ENCODE data around the gene TMEM100.

TMEM100 gene

DNA sequence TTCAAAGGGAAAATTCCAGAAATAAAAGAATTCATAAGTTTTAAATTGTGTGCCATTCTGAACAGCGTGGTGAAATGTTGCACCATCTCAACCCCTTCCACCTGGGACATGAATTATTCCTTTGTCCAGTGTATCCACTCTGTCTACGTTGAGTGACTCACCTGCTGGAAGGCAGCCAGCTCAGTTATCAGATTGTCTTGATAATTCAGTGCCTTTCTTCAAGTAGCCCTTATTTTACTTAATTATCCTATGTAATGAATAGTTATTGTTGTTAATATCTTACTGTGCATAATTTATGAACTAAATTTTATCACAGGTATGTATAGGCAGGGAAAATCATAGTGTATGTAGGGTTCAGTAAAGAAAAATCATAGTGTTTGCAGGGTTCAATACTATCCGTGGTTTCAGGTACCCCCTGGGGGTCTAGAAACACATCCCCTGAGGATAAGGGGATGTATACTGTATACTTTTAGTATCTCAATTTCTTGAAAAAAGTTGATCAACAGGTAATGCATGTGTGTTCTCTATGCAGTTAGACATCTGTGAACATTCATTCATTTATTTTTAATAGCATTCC is 20.5 kb upstream of the TMEM100 start:
- DNase-seq: no peak

DNA sequence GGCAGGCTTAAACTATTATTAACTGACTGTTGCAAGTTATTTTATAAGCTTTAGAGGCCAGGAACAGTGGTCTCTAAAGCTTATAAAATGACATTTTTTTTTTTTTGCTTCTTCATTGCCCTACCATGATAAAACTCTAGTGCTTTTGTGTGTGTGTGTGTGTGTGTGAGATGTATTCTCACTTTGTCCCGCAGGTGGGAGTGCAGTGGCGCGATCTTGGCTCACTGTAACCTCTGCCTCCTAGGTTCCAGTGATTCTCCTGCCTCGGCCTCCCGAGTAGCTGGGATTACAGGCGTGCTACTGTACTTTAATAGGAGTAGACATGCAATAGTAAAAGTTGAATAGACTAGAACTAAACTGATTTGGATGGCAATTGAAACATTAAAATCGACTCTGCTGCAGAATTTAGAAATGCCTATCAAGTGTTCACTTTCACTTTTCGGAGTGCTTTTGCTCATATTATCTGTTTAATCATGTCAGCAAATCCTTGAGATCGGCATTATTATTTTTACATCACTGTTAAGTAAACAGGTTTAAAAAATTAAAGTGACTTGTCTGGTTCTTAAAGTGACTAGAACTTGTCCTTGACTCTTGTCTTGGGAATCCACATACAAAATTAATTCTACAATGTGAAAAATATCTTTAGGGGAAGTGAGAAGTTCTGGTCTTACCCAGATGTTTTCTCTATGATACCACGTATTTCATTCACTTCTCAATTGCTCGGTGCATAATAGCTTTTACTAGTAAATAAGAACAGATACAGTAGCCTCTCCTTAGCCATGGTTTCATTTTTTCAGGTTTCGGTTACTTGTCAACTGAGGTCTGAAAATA is 19.8 kb upstream of the TMEM100 start:
- no peak for DNase-seq

DNA sequence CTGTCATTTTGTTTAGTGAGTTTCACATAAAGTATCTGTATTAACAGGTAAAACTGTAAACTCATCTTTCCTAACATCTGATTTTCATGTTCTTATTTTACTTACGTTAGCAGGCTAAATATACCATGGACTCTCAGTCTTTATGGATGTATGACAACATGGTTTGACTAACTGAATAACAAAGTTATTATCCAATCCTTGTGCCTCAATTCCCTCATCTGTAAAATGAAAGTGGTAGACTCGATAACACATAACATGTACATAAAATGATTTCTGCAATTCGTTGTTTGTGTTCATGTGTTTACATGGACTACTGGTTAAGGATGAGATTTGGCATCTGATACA is 18.7 kb upstream of the TMEM100 start:
- no peak for DNase-seq

DNA sequence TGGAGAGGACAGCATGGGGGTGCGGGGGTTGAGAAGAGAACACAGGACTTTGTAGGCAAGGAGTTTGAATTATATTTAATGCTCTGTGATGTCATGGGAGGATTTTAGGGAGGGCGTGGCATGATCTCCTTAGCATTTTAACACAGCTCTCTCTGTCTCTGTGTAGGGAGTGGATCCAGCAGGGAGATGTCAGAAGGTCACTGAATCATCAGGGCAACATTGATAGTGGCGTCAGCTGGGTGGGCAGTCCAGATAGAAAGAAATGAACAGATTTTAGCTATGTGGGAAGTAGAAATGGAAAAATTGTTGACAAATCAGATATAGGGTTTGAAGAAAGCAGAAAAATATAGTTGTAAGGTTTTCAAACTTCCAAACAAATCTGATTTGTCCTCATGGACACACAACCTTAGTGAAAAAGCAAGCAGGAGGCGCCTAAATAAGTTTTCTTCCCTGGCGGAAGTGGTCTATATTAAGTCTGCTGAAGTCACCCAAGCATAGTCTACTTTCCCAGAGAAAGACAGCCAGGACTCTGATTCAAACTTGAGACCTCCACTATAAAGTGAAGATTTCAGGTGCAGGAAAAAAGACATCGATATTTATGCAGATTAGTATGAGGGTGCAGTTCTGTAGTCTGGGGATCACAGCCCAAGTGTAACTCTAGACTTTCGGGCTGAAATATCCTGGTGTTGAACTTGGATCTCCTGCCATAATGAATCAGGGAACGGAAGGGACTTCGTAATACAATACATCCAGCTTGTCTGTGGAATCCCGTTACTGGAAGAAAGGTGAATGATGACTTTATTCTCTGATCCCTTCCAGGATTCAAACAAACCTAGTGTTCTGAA is 18.1 kb upstream of the TMEM100 start:
- no peak for DNase-seq

DNA sequence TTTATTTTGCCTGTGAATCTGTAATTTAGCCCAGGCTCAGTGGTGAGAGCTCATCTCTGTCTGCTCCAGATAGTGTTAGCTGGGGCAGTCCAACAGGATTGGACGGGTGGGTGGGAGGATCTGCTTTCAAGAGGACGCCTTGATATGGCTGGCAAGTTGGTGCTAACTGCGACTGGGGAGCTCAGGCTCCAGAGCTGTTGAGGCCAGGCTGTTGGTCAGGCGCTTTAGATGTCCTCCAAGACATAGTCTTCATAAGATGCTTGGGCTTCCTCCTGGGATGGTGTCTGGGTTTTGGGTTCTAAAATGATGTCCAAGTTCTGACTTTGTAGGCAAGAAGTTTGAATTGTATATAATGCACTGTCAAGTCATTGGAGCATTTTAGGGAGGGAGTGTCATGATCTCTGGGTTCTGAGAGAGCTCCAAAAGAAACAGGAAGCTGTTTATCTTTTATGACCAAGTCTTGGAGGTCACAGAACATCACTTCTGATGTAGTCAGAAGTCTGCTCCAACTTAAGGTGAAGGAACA is 15.4 kb upstream of the TMEM100 start:
- DNase-seq: no peak

DNA sequence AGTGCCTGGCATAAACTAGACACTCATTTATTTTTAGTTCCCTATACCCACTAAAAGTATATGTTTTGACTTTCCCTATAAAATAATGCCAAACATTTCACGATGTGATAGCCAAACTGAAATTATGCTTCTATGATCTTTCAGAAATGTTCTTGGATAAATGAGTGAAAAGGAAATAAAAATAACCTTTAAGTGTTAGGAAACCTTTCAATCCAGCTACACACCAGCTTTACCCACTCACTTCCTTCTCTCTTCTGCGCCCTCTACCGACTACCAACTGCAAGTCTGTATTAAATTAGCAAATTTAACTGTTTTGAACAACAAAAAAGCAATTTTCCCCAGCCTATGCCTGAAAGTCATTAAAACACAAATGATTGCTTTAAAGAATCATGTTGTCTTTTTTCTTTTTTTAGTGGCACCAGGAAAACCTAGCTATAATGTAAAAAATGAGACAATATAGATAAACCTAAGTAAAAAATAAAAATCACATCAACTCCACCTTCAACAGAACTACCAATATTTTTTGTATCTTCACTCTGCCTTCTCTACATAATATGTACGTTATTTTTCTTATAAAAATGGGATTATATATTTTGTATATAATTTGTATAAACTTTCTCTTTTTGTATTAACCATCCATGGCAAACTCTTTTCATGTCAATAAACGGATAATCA is 13.2 kb upstream of the TMEM100 start:
- no peak for DNase-seq

DNA sequence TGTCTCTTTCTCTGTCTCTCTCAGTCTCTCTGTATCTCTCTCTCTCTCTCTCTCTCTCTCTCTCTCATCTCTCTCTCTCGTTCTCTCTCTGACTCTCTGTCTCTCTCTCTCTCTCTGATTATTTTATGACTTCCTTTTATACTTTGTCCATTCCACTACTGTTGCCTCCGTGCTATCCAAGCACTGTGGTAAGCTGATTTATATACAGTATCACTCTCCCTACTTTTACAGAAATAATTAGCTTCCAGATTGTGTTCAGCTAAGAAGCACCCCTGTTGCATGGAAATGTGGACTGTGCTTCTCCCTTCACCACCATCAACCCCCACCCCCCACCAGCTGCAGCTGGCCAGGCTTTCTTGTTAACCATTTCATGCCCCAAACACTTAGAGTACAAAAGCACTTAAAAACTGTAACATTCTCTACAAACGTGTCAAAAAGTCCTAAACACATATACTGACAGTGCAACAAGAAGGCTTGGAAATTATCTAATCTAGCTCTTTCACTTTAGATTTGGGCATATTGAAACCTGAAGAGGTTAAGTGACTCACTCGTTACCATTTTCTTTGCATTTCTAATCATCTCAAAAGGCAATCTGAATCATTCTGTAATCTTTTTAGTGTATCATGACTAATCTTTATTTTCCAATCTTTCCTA is 11.6 kb upstream of the TMEM100 start:
- no peak for DNase-seq

DNA sequence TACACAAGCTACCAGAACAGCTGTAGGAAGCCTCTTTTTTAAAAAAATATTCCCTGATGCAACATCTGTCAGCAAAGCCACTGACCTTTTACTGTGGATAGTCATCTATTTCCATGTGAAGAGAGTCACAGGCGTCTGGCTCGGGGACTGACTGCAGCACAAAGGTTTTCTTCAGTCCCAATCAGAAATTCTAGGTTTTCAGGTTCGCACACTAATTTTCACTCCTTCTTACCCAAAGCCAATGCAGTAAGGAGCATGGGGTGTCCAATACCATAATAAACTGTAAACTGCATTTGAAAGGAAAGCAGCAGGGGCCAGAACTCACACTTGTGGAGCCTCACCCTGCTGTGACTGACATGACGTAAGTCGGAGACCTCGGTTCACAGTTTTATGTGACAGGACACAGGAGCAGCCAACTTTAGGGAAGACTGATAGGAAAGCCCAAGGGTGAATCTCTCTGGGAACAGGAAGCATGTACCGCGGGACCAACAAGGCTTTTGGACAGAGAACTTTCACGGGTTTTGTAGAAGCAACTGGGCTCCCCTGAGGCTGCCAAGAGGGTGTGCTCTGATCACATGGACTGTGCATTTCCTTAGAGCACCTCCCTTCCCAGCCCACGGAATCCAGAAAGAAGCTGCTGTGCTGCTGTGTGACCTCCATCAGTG is 9.1 kb upstream of the TMEM100 start:
- DNase-seq: no peak

DNA sequence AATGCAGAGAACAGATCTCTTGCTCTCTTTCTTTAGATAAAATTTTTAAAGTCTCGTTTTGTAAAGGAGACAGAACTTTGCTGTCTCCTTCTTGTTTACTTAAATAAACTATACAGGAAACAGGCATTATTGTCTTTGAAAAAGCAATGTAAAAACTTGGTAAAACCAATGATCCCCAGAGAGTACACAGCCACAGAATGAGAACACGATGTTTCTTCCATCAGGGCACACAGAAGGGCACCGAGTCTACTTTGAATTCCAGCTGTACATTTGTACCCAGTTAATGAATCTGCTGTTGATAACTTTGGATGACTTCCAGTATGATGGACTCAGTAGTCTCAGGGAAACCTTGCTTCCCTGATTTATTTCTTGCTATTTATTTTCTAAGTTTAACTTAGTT is 8.1 kb upstream of the TMEM100 start:
- no peak for DNase-seq

DNA sequence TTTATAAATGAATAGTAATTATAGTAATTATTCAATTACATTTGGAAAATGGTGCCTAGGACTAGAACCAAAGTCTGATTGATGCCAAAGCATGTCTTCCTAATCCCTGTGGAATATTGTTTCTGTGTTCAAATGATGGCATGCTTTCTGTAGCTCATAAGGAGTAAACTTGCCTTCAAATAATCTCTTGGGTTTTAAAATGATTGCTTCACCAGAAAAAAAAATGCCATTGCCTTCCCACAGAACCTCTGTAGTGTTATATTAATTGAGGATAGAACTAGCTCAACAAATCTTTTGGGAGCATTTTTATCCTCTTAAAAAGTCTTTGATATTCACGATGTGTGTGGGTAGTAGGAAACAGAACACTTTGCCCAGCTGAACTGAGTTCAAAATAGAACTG is 7.7 kb upstream of the TMEM100 start:
- DNase-seq: no peak

DNA sequence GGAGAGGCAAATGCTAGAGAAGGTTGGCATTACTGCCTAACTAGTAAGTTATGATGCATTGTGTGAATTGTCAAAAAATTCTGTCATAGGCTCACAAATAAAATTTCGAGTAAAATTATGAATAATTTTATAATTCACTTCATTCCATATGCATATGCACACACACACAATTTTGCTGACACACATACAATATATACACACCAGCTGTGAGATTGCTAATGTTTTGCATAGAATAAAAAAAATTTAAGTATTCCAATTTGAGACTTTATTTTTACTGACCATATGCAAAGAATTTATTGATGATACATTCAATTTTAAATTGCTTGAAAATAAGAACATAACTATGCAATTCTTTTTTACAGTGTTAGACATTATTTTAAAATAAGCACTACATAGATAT is 6.8 kb upstream of the TMEM100 start:
- DNase-seq: no peak

DNA sequence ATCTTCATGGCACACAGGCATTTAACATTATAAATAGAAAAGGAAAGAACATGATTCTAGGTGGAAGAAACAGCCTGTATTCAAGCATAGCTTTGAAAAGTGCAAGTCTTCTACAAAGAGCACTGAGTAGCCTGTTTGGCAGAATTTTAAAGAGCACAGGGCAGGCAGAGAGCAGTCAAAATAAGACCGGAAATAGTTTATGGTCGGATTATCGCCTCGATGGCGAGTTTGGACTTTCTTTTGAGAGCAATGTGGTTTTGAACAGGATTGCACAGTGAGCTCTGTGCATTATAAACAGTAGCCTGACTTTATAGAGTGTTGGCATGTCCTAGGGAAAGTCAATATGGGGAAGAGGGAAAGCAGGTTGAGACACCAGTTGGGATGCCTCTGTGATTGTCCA is 6.2 kb upstream of the TMEM100 start:
- DNase-seq: no peak

DNA sequence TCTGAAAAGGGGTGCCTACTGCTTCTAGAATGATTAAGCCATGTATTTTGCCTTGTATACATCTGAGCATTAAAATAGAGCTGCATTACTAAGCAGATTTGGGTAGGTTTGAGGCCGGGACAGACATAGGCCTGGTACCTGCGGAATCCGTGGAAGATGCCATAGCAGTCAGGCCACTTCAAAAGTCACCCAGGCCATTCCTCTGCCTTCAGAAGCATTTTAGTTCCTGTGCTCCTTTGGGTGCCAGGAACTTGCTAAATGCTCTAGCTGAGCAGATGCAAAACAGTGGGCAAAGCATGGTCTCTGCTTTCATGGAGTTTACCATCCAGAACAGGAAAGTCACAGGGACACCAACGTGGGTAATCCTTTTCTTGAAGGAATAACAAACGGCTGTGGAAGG is 5.7 kb upstream of the TMEM100 start:
- no peak for DNase-seq

DNA sequence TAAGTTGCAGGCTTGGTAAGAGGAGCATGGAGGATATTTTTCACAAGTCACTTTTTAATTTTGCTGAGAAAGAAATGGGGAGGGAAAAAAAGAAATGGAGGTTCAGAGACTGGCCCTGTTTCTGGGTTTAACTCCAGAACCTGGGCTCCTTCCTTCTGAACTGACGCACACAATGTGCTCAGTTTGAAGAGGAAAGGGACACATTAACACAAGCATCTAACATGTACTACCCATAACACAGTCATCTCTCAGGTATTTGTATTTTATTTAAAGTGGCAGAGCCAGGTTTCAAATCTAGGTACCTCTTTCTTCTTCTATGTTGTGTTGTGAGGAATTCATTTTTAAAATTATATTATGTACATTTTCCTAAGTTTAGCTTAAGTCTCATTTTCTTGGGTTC is 5.3 kb upstream of the TMEM100 start:
- no peak for DNase-seq

DNA sequence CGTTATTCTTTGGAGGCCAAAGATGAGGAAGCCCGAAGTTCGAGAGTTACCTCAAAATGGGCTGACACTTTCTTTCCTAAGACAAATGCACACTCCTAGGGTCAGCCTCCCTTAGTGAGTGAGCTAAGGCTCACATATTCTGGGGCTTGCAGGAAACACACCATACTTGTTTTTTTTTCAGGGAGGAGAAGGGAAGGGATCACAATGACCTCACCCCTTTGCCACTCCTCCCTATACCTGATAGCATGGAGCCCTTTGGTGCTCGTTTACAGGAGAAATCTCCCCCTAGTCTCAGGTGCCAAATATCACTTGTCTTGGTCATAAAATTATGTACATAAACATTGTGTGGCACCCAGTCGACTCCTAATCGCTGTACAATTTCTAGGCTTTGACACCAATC is 4.6 kb upstream of the TMEM100 start:
- no peak for DNase-seq

DNA sequence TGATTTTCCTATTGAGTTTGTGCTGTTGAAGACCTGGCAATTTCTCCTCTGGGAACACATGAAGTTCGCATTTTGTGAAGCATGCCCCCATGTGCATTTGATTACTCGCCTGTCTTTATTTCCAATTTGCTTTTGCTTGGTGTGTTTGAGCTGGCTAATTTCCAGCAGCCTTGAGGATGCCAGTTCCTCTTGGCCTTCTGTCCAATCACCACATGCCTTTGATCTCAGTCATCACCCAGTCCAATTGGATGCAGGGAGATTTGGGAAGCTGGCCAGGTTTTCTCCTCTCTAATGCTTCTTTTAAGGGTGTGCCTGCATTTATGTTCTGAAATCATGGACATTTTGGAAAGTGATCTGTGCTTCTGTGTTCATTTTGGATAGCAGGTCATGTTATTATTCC is 3.8 kb upstream of the TMEM100 start:
- no peak for DNase-seq

DNA sequence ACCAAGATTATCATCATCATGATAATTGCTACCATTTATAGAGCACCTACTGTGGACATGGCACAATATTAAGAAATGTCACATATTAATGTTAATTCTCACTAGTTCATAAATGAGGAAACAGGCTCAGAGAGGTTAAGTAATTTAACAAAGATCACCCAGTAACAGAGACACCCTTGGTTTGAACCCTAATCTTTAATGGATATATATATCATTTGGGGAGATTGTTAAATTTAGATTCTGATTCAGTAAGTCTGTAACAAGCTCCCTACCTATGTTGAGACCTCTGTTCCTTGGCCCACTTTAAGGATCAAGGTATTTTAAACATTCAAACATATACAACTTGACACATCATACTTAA is 804 bp upstream of the TMEM100 start:
- no peak for DNase-seq

DNA sequence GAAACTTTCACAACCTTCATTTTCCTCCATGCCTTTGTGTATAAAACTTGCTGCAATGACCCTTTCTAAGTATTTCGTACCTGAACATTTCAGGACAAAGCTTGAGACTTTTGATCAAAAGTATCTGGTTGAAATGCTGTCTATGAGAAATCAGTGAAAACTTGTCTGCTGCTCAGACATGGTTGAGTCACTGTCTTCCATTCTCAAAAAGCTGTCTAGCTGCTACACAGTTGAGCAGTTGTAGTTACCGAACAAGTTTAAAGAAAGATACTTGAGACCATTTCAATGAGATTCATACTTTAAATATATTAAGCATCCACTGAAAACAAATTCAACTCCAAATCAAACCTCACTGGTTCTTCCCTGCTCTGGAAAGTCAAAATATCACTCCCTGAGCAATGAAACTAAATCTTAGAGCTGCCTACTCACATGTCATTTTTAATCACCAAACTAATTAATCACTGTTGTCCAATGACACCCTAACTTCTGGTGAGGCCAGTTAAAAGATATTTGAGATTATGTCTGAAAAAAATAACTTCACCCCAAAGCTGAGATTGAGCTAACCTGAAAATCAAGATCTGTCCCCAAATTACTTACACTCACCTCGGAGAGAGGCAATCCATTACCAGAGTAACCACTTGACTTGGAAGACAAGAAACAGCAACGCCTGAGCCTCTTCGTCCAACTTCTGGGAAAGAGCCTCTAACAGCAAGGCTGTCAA is 488 bp downstream of the TMEM100 start:
- DNase-seq: no peak

DNA sequence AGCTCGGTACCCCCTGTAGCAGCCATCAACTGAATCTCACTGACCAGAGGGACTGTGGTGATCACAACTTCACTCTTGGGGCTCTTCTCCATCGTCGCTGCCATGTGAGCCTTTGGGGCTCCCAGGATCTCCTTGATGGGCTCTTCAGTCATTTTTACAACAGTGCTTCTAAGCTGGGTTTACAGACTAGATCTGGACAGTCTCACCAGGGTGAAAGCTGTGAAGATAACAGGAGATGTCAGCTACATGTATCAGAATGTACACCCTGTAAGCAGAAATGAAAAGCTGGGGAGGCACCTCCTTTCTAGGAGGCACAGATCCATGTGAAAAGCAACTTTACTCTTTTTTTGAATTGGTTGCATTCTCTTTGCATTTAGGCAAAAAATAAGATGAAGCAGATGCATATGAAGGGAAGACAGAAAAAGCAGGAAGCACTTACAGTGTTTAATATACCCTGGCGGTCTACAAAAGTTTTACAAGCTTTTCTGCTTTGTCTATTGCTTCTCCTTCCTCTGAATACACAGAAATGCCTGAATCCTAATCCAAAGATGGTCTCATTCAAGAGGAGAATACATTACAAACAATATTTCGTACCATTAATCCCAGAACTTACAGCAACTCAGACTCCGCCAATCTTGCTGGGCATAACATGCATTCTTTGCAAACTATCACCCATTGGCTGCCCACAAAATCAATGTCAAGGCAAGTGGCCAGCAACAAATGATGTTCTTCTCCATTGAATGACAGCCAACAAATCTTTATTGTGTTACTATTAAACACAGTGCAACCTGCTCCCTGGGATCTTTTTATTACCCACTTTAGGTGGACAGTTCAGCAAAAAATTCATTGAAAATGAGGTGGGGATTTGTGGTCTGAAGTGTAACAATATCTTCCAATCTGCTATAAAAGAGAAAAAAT is 1.5 kb downstream of the TMEM100 start:
- no peak for DNase-seq

All from activated CD4-positive, CD25-positive, alpha-beta regulatory T cell (primary cell).